HepG2 (cell line): ENCODE results near the gene ABHD2. TPM values are rescaled to one million over a fixed set of nuclear protein-coding genes. Genes with fewer than 3 reads are reported as not detected.
A peak's percentile ranks its signal among the peaks of the same experiment; 100 is the strongest.

Source experiments
- BCL6 ChIP-seq: IDR thresholded peaks from 2 replicates; pipeline ENCODE4 v1.6.1; 2016; ENCODE audit warnings: missing genetic modification reagents, missing compliant biosample characterization
- CREM ChIP-seq, 2 experiments: sonication (generic) in 1 of 2; formaldehyde crosslinking in 1 of 2; IDR thresholded peaks; 2 replicates each; pipeline versions ENCODE4 v1.4.0 to v1.6.1; 2016 to 2020; ENCODE audit warnings: antibody characterized with exemption in 1 of 2, mild to moderate bottlenecking in 1 of 2, missing genetic modification reagents in 1 of 2
- DMAP1 ChIP-seq: IDR thresholded peaks from 2 replicates; pipeline ENCODE4 v1.6.1; 2016
- DZIP1 ChIP-seq: sonication (generic); formaldehyde crosslinking; IDR thresholded peaks from 2 replicates; pipeline ENCODE4 v1.5.0; 2020; ENCODE audit warnings: mild to moderate bottlenecking, missing genetic modification reagents
- EED ChIP-seq: sonication (generic); formaldehyde crosslinking; IDR thresholded peaks from 2 replicates; pipeline ENCODE4 v1.5.0; 2020; ENCODE audit warnings: mild to moderate bottlenecking, missing genetic modification reagents
- HIC2 ChIP-seq: sonication (generic); formaldehyde crosslinking; IDR thresholded peaks from 2 replicates; pipeline ENCODE4 v1.9.0; 2022; ENCODE audit warnings: low read depth, missing genetic modification reagents
- KLF13 ChIP-seq: sonication (generic); formaldehyde crosslinking; IDR thresholded peaks from 2 replicates; pipeline ENCODE4 v1.4.0; 2020; ENCODE audit warnings: mild to moderate bottlenecking, missing genetic modification reagents
- MBNL3 ChIP-seq: fragments of 250-450 bp; sonication (Bioruptor Pico); conservative IDR thresholded peaks from 2 replicates; pipeline ENCODE4 v1.8.0; 2022; ENCODE audit warnings: mild to moderate bottlenecking, inconsistent platforms
- MED8 ChIP-seq: sonication (generic); formaldehyde crosslinking; IDR thresholded peaks from 2 replicates; pipeline ENCODE4 v1.8.1; 2023; ENCODE audit warnings: mild to moderate bottlenecking, missing genetic modification reagents; ENCODE audit not compliant: insufficient replicate concordance
- NFAT5 ChIP-seq: sonication (generic); formaldehyde crosslinking; IDR thresholded peaks from 2 replicates; pipeline ENCODE4 v1.4.0; 2020; ENCODE audit warnings: missing genetic modification reagents
- NFIB ChIP-seq: sonication (generic); formaldehyde crosslinking; IDR thresholded peaks from 2 replicates; pipeline ENCODE4 v1.9.0; 2021; ENCODE audit warnings: missing genetic modification reagents, mild to moderate bottlenecking, borderline replicate concordance
- SP1 ChIP-seq, 2 experiments: fragments of 450-650 bp in 1 of 2; sonication (generic) in 1 of 2; formaldehyde crosslinking in 1 of 2; IDR thresholded peaks; 2 replicates each; pipeline versions ENCODE4 v1.4.0 to v1.6.1; 2016 to 2020; ENCODE audit warnings: missing genetic modification reagents in 1 of 2
- SPEN ChIP-seq: sonication (generic); formaldehyde crosslinking; IDR thresholded peaks from 2 replicates; pipeline ENCODE4 v1.5.1; 2020; ENCODE audit warnings: low read depth, mild to moderate bottlenecking, missing genetic modification reagents
- TMF1 ChIP-seq: sonication (generic); formaldehyde crosslinking; IDR thresholded peaks from 2 replicates; pipeline ENCODE4 v1.8.1; 2022; ENCODE audit warnings: low read depth, missing genetic modification reagents
- ZFX ChIP-seq: sonication (generic); formaldehyde crosslinking; IDR thresholded peaks from 2 replicates; pipeline ENCODE4 v1.4.0; 2020; ENCODE audit warnings: mild to moderate bottlenecking, low read depth, missing genetic modification reagents, moderate library complexity
- ZNF33A ChIP-seq: sonication (generic); formaldehyde crosslinking; IDR thresholded peaks from 2 replicates; pipeline ENCODE4 v1.5.1; 2020; ENCODE audit warnings: missing genetic modification reagents, mild to moderate bottlenecking, moderate library complexity, borderline replicate concordance
- ZNF543 ChIP-seq: sonication (generic); formaldehyde crosslinking; IDR thresholded peaks from 2 replicates; pipeline ENCODE4 v1.4.0; 2020; ENCODE audit warnings: mild to moderate bottlenecking, missing genetic modification reagents
- ZNF605 ChIP-seq: sonication (generic); formaldehyde crosslinking; IDR thresholded peaks from 2 replicates; pipeline ENCODE4 v1.8.0; 2022; ENCODE audit warnings: mild to moderate bottlenecking, missing genetic modification reagents
- ZNF724P ChIP-seq: sonication (generic); formaldehyde crosslinking; IDR thresholded peaks from 2 replicates; pipeline ENCODE4 v1.8.0; 2022; ENCODE audit warnings: missing genetic modification reagents, borderline replicate concordance
- ZNF782 ChIP-seq: sonication (generic); formaldehyde crosslinking; IDR thresholded peaks from 2 replicates; pipeline ENCODE4 v1.4.0; 2020; ENCODE audit warnings: missing genetic modification reagents, mild to moderate bottlenecking, borderline replicate concordance
- polyA plus RNA-seq, 8 experiments: library from polyadenylated mRNA; depleted of rRNA in 3 of 8; stranded (reverse) in 7 of 8; unstranded in 1 of 8; fragments of >200 nt; fragmentation: Illumina TruSeq in 4 of 8; extraction: Trizol in 4 of 8; gene quantifications; 2 replicates each; pipeline versions ENCODE4 v1.2.1 to v1.2.3, GENCODE V29; 2011 to 2016; ENCODE audit warnings: low read depth in 4 of 8, missing spikeins in 1 of 8, mixed read lengths in 1 of 8; ENCODE audit not compliant: insufficient read depth in 1 of 8
- total RNA-seq, 5 experiments: library from RNA; depleted of rRNA; stranded (reverse); fragments of >200 nt; fragmentation: Illumina TruSeq; extraction: Trizol; gene quantifications; 2 replicates each; pipeline ENCODE4 v1.2.3, GENCODE V29; 2016; ENCODE audit warnings: low read depth in 1 of 5

Gene ABHD2
- total and polyA plus RNA-seq, 2 of the 13 experiments (the other 11 are each of a cell fraction or from before 2014, with no cell fraction given): 14.8 to 22.4 TPM

DNA sequence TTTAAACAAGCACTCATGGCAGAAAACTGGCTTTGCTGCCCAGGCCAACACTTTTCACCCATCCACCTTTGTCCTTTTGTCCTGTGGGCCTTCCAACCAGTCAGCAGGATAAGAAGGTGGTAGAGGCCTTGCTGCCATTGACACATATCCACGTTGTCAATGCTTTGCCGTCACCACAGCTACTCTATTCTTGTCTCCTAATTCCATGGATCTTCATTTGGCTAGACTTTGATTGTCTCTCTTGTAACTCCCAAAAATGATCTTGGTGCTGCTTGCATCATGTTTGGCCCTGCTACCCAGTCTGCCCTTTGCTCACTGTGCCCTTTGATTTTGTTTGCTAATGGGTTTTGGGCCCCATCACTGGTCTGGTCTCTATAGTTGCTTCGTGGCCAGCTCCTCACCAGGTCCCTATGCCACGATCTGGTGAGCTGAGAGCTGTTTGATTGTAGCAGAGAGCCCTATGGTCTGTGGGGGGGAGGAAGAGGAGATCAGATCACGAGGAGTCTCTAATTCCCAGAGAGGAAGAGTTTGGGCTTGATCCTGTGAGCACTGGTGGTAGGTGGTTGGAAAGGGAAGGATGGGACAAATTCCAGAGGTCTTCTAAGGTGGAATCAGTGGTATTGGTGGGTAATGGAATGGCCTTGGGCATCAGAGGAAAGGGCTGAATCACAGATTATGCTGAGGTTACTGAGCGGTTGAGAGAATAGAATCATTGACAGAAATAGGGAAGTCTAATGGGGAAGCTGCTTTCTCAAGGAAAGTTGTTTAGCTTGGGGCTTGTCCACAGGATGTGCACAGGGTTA is 40.3 kb downstream of the ABHD2 start (continued):
- TF ChIP-seq DZIP1 (CRISPR knock-in tag): no peak
- peak; percentile 42; the same call in 1 of the 2 replicates for TF ChIP-seq DMAP1
- TF ChIP-seq CREM (IDR thresholded peaks at IDR 0.05): peak; percentile 49; the same call in 1 of the 2 replicates
- TF ChIP-seq CREM (CRISPR knock-in tag; IDR thresholded peaks at IDR 0.05): no peak
- no peak for TF ChIP-seq EED
- TF ChIP-seq ZNF33A: no peak
- TF ChIP-seq NFIB: no peak
- TF ChIP-seq SPEN: no peak
- TF ChIP-seq TMF1 (CRISPR knock-in tag): no peak
- TF ChIP-seq SP1 (IDR thresholded peaks at IDR 0.05): no peak
- no peak for TF ChIP-seq SP1 (CRISPR knock-in tag; IDR thresholded peaks at IDR 0.05)
- no peak for TF ChIP-seq ZNF605
- TF ChIP-seq HIC2: peak; percentile 77
- no peak for TF ChIP-seq NFAT5 (CRISPR knock-in tag)
- TF ChIP-seq MBNL3: no peak
- TF ChIP-seq BCL6 (CRISPR knock-in tag): no peak; the same call in 1 of the 2 replicates
- no peak for TF ChIP-seq KLF13 (CRISPR knock-in tag)
- no peak for TF ChIP-seq ZNF724P (CRISPR knock-in tag)
- TF ChIP-seq ZFX (CRISPR knock-in tag): peak; percentile 55
- TF ChIP-seq ZNF782: 0 out of 2 replicates have a peak, but pooled peaks have one; percentile 42
- TF ChIP-seq ZNF543 (CRISPR knock-in tag): no peak
- no peak for TF ChIP-seq MED8 (CRISPR knock-in tag)
